Activated naive CD8-positive, alpha-beta T cell treated with anti-CD3 and anti-CD28 coated beads, Interleukin-2, amount 50 U/mL, for 16 hours (primary cell): ENCODE results near the gene ATF3.
A peak's percentile ranks its signal among the peaks of the same experiment; 100 is the strongest.
"Not testable (repeated sequence)": the region's sequence is repeated elsewhere in the genome, so short reads cannot be mapped to it uniquely, and the experiment has no call there.

Experiments used
- DNase-seq: peaks from one replicate; pipeline ENCODE4 v3.0.0-alpha.2; 2020; ENCODE audit warnings: low read depth, low spot score

The ATF3 gene

GRCh38 chr1:212625781-212626450, 17.4 kb downstream of the ATF3 start:
- DNase-seq, result no peak

DNA sequence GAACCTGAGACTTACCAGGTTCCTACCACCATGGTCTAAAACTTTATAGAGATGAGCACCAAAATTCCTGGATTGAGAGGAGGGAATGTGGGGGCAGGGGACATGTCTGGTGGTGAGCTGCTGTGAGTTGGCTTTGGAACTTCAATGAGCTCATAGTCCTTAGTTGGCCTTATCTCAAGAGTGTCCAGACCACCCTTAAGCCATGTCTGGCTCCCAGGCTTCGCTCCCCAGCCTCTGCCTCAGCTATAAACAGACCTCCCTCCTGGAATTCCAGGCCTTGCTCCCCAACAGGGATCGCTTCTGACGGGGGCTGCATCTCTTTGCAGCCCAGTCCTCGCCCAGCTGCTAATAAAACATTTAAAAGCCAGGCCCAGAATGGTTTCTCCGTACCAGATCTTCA, 19.5 kb downstream of the ATF3 start:
- DNase-seq, result no peak

DNA sequence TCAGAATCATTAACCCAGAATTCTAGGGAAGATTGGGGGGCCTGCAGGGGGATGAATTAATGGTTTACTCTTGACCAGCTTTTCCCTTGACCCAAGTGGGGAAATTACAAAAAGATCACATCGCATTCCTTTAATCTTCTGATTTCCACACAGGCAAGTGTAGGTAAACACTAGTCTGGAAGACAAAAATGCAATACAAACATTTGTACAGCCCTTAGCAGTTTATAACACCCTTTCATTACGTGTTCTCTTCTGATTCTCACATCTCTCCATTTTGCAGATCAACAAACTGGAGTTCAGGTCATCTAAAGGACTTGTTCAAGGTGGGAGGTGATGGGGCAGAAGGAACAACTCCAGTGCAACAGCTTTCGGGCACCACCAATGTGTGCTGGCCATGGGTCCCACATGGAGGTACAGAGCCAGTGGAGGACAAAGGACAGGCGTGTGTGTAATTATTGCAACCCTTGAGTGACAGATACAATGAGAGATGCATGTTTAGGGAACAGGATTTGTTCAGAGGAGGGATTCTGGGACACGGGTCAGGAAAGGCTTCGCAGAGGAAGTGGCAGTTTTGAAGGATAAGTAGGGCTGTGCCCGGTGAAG, 20.4 kb downstream of the ATF3 start:
- DNase-seq, result no peak

GRCh38 chr1:212629450-212630157, 21.0 kb downstream of the ATF3 start:
- DNase-seq, result no peak

DNA sequence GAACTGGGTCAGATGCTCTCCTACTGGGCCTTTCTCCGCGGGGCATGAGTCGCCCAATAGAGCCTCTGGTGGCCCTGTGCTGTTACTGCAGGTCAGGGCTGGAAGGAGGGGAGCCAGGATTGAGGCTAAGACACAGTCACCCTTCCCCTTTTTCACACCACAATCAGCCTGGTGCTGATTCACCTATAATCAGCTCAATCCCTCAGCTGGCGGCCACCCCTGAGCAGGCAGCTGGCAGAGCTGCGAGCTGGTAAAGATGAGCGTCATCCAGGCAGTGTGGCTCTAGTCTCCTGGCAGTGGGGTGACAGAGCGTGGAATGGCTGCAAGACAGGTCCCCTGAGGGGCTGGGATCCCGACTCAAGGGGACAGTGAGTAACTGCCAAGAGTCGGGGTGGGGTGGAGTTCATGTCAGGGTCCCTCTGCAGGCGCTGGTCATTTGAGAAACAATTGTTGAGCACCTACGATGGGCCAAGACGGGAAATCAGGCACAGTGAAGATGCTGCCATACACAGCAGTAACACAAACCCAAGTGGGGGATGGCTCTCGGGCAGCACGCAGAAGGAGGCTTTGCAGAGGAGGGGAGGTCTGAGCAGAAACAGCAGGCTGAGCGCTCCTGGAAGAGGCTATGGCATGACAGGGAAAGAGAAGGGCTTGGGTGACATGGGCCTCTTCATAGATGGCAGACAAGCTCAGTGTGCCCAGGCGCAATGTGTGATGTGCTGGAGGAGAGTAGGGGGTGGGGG, 21.8 kb downstream of the ATF3 start:
- DNase-seq, result peak; percentile 14

DNA sequence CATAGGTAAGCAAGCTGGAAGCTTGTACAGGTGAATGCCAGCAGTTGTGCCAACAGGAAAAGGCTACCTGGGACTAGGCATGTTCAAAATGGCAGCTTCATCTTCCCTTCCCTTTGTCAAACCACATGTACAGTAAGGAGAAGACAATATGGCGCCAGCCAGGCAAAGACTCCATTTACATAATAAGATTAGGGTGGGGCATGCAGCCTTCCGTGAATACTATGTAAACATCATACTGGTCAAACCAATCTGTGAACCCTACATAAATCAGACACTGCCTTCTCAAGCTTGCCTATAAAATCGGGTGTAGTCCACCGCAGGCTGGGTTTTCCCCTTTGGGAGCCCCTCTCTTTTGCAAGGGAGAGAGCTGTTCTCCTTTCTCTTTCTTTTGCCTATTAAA, 24.6 kb downstream of the ATF3 start:
- DNase-seq, result no peak

DNA sequence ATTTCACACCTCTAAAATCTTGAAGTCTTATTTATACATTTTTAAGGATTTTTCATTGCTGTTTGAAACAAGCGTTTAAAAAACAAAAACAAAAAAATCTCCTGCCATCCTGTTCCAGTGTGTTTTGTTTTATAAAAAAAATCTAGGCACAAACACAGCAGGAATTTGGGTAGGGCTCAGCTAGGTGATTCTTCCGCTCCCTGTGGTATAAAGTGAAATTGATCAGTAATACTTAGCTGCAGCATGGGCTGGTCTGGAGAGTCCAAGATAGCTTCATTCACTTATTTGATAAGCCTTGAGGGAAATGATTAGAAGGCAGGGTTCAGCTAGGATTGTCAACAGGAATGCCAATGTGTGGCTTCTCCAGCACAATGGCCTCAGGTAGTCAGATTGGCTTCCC, 25.7 kb downstream of the ATF3 start:
- DNase-seq, result no peak

- no peak for DNase-seq
These were observed 26.6 kb downstream of the ATF3 start for GRCh38 chr1:212635141-212635631.

- no peak for DNase-seq
These were observed 29.3 kb downstream of the ATF3 start for GRCh38 chr1:212637902-212638301.

- DNase-seq, result no peak
These were observed 30.1 kb downstream of the ATF3 start for GRCh38 chr1:212638492-212639151.

DNA sequence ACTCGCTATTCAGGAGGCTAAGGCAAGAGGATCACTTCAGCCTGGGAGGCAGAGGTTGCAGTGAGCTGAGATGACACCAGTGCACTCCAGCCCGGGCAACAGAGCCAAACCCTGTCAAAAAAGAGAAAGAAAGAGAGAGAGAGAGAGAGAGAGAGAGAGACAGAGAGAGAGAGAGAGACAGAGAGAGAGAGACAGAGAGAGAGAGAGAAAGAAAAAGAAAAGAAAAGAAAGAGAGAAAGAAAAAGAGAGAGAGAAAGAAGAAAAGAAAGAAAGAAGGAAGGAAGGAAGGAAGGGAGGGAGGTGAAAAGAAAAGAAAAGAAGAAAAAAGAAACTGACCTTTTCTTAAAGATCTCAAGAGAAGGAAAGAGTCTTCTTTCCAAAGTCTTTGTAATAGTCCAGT, 31.0 kb downstream of the ATF3 start:
- not testable (repeated sequence) for DNase-seq

- no peak for DNase-seq
These were observed 31.8 kb downstream of the ATF3 start for GRCh38 chr1:212640223-212640878.

GRCh38 chr1:212641956-212642355, 33.4 kb downstream of the ATF3 start:
- DNase-seq, result no peak

DNA sequence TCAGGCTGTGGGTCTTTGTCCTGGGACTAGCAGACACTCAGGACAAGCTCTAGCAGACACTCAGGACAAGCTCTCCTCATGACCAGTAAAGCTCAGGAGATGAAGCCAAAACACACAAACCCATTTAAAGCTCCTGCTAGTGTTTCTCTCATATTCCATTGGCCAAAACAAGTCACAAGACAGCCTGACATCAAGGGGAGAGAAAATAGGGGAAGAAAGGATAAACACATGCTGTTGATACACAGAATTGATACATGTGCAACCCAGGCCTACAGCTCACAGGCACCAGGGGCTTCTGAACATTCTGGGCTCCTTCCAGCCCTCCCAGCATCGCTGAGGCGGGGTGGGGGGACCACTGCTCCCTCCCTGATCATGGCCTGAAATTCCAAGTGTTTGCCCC, 35.3 kb downstream of the ATF3 start:
- no peak for DNase-seq

GRCh38 chr1:212644866-212645545, 36.4 kb downstream of the ATF3 start:
- DNase-seq, result no peak

DNA sequence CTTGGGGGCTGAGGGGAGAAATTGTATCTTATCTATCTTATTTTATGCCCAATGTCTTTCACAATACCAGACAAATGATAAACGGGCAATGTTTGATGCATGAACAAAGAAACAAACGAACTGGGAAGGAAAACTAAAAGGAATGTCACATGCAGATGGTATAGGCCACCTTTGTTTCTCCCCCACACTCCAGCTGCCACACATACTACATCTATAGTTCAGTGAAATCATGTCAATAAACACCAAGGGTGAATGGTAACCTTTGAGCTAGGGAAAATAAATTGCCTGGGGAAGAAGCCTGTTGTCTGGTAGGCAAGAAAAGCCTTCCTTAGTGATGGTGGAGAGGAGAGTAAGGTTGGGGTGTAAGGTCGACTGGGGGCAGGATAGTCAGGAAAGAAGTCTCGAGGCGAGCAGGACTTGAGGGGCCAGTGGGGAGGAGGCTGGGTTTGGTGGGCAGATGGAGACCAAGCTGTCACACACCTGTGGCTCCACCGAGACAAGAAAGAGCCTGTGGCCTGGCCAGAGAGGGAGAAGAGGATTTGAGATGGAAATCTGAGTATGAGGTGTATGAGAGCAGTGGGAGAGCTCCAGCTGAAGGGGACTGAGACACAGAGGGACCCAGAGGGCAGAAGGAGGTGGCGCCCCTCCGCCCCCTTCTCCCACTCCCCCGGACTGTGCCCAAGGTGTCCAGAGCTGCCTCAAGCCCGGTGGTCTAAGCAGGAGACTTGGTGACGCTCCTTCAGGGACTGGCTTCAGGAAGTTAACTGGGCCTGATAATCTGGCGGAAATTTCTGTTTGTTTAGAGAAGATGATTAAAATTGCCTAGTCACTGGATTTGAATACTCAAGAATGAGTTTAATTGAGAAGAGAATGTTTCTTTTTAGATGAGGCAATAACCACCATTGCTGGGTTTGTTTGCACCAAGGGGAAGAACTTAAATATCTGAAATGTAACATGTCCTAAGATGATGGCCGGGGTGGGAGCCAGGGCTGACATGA, 37.3 kb downstream of the ATF3 start:
- no peak for DNase-seq

DNA sequence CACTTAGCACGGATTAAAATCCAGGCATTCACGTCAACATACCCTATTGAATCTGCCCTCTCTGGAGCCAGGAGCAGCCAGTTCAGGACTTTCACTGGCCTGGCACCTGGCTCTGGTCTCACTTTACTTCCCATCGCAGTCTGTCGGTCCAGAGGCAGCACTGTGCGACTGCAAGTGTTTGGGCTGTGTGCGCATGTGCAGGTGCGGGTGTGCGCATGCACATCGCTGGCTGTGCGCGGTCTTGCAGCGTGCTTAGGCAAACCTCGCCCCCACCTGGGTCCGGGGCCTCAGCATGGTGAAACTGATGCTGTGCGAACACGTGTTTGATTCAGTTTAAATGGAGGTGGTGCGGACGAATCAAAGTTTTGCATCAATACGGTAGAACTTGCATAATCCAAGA, 38.0 kb downstream of the ATF3 start:
- no peak for DNase-seq

GRCh38 chr1:212647004-212647403, 38.4 kb downstream of the ATF3 start:
- DNase-seq, result no peak

GRCh38 chr1:212648431-212648830, 39.9 kb downstream of the ATF3 start:
- no peak for DNase-seq
